Measurements from ENCODE around the gene PID1. TPM values are rescaled to one million over a fixed set of nuclear protein-coding genes. Genes with fewer than 3 reads are reported as not detected.

The PID1 gene, protein sequence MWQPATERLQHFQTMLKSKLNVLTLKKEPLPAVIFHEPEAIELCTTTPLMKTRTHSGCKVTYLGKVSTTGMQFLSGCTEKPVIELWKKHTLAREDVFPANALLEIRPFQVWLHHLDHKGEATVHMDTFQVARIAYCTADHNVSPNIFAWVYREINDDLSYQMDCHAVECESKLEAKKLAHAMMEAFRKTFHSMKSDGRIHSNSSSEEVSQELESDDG
- total RNA-seq: 10 to 100 TPM in 2 of 4 donors, 1 to 10 TPM in 2; 6.4 to 20.6 (median 14.5) TPM

DNA sequence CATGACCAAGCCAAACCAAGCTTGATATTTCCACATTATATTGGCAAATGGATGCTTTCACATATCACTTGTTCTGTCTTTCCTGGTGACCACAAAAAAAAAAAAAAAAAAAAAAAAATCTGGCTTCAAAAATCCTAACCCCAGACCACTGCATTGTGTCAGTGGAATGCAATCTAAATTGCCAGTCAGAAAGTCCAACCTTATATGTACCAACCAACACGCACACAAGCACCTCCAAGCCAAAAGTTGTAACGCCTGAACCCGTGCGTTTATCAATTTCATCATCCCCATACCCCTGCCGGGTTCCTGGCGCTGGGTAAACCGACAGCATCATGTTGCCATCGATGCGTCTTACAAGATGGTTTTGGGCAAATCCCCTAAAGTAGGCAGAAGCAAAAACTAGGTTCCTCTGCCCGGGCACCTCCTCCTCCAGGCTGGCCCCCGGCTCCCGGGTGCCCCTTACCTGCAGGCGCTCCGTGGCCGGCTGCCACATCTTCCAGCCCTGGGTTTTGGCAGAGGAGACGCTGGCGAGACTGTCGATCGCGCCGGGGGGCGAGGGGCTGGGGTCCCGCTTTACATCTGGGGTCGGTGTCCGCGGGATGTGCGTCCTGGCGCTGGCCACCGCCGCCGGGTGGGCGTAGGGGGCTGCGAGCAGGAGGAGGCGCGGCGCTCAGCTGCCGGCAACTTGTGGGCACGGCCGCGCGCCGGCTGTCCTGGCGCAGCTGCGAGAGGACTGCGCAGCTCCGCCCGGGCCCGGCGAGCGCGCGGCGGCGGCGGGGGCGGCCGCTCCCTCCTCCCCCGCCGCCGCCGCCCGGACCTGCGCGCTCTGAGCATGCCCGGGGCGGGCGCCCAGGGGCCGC lies at the start of gene PID1:
TSS of gene PID1 (minus strand) at position 737 of the 860 bp plus-strand sequence. CDS start at position 493, 244 bp downstream.
- Histone ChIP-seq H3K27me3 (no peaks in the 10 kb centered on the region), H3K36me3 (no peaks in the 10 kb centered on the region), H3K4me1 (peaks cover 31% of the 10 kb centered on the region), H3K27ac (peak within 1 kb of the TSS; percentile 77), H3K9me3 (no peaks in the 10 kb centered on the region), H3K4me3 (peak within 1 kb of the TSS; percentile 75)
- DNase-seq (ENCODE audit: low spot score in 2 of 2): peak in 1 of 2 donors; percentile 76
- WGBS: 2% methylated on average over 15 of the region's 68 CpGs
- TF ChIP-seq POLR2A (IDR thresholded peaks at IDR 0.05) (peak in 1 of 2 donors; percentile 67), POLR2AphosphoS5 (IDR thresholded peaks at IDR 0.05) (no peak), EP300 (IDR thresholded peaks at IDR 0.05) (no peak)
- TF ChIP-seq, protein P1, sequence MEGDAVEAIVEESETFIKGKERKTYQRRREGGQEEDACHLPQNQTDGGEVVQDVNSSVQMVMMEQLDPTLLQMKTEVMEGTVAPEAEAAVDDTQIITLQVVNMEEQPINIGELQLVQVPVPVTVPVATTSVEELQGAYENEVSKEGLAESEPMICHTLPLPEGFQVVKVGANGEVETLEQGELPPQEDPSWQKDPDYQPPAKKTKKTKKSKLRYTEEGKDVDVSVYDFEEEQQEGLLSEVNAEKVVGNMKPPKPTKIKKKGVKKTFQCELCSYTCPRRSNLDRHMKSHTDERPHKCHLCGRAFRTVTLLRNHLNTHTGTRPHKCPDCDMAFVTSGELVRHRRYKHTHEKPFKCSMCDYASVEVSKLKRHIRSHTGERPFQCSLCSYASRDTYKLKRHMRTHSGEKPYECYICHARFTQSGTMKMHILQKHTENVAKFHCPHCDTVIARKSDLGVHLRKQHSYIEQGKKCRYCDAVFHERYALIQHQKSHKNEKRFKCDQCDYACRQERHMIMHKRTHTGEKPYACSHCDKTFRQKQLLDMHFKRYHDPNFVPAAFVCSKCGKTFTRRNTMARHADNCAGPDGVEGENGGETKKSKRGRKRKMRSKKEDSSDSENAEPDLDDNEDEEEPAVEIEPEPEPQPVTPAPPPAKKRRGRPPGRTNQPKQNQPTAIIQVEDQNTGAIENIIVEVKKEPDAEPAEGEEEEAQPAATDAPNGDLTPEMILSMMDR (IDR thresholded peaks at IDR 0.05): no peak

DNA sequence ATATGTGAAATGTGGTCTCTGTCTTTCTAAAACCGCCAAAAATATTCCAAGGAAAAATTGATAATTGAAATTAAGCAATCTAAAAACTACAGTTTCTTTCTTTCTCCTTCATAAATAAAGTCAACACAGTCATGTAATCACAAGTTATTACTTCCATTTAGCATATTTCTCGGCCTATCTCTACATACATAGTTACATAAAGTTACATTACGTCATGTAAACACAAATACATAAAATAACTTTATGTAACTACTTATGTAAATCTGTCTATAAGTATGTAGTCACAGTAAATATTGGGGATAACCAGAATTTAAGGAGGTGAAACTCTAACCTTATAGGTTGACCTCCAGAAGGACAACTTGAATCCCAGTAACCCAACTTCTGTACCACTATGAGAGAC lies 48.5 kb upstream of the PID1 start:
- H3K4me3 ChIP-seq: no peak overlapping the region
- peaks cover under 1% of the 10 kb centered on the region for H3K4me1 ChIP-seq
- WGBS: 98% methylated on average over 3 of the region's 3 CpGs
- H3K27ac ChIP-seq: no peak overlapping the region
- no peaks in the 10 kb centered on the region for H3K36me3 ChIP-seq
- no peaks in the 10 kb centered on the region for H3K9me3 ChIP-seq
- DNase-seq (ENCODE audit: low spot score in 2 of 2): no peak
- no peaks in the 10 kb centered on the region for H3K27me3 ChIP-seq
- no peak for TF ChIP-seq EP300 (IDR thresholded peaks at IDR 0.05)
- TF ChIP-seq, protein P1 (IDR thresholded peaks at IDR 0.05): no peak
- no peak for TF ChIP-seq POLR2A (IDR thresholded peaks at IDR 0.05)
- TF ChIP-seq POLR2AphosphoS5 (IDR thresholded peaks at IDR 0.05): no peak

DNA sequence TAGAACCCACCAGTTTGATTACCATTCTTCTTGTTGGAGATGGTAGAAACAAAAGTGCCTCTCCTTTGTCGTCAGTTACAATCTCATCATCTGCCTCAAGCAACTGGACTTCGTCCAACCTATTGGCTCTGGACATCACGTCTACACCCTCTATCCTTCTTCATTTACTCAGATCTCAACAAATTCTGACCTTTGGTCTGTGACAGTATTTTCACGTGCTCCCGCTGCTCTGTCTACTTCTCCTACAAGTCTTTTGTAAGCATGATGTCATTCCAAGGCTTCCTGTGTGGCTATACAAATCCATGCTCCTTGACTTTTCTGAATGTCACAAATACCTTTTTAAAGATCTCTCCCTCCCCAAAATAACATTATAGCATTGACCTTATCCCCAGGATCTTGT lies 43.0 kb upstream of the PID1 start:
- peaks cover 8% of the 10 kb centered on the region for H3K4me1 ChIP-seq
- WGBS: 69% methylated on average over 5 of the region's 5 CpGs
- no peaks in the 10 kb centered on the region for H3K9me3 ChIP-seq
- no peak overlapping the region for H3K4me3 ChIP-seq
- H3K27ac ChIP-seq: no peak overlapping the region
- H3K27me3 ChIP-seq: no peaks in the 10 kb centered on the region
- no peak for DNase-seq (ENCODE audit: low spot score in 2 of 2)
- H3K36me3 ChIP-seq: no peaks in the 10 kb centered on the region
- TF ChIP-seq, protein P1 (IDR thresholded peaks at IDR 0.05): no peak
- TF ChIP-seq POLR2AphosphoS5 (IDR thresholded peaks at IDR 0.05): no peak
- no peak for TF ChIP-seq EP300 (IDR thresholded peaks at IDR 0.05)
- TF ChIP-seq POLR2A (IDR thresholded peaks at IDR 0.05): no peak

DNA sequence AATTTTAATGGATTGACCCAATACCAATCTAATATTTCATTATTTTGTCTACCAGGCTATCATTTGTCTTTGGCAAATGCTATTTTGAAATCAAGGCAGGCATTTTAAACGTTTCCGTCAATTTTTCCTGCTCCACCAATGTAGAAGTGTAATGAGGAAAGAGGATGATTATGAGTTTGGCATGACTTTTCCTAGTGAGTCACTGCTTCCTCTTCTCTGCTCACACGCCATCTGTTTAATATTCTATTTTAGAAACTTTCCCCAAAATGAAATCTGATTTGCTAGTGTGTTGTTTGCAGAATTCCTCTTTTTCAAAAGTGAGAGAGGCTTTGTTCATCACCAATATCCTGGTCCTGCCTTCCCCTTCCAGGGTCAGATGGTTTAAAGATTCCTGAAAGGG lies 42.5 kb upstream of the PID1 start:
- H3K9me3 ChIP-seq: no peaks in the 10 kb centered on the region
- no peak for DNase-seq (ENCODE audit: low spot score in 2 of 2)
- no peak overlapping the region for H3K4me3 ChIP-seq
- H3K36me3 ChIP-seq: no peaks in the 10 kb centered on the region
- H3K27me3 ChIP-seq: no peaks in the 10 kb centered on the region
- no peak overlapping the region for H3K27ac ChIP-seq
- WGBS: 31% methylated on average over 3 of the region's 3 CpGs
- TF ChIP-seq EP300 (IDR thresholded peaks at IDR 0.05) (no peak), POLR2A (IDR thresholded peaks at IDR 0.05) (no peak), POLR2AphosphoS5 (IDR thresholded peaks at IDR 0.05) (peak in 1 of 3 donors; percentile 62)
- TF ChIP-seq, protein P1 (IDR thresholded peaks at IDR 0.05): no peak
- peaks cover 8% of the 10 kb centered on the region for H3K4me1 ChIP-seq

DNA sequence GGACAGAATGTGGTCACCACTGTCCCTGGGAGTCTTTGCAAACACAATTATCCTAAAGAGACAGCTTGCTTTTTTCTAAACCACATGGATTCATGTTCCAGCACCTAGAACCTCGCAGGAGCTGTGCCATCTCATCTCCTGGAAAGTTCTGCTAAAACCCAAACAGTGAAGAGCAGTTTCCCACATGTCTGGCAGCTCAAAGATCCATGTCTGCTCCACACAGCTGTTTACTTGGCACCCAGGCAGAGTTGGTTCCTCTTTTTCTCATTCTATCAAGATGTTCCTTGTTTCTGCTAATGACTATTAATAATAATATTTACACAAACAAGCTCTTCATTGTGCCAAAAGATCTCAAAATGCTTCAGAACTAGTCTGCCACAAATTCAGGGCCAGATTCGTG lies 30.1 kb upstream of the PID1 start:
- no peaks in the 10 kb centered on the region for H3K36me3 ChIP-seq
- peak overlapping the region; percentile 1 for H3K27ac ChIP-seq
- H3K4me3 ChIP-seq: no peak overlapping the region

More for the DNA sequence above, 30.1 kb upstream of the PID1 start:
- no peak for DNase-seq (ENCODE audit: low spot score in 2 of 2)
- Histone ChIP-seq H3K4me1 (peaks cover 8% of the 10 kb centered on the region), H3K9me3 (no peaks in the 10 kb centered on the region), H3K27me3 (no peaks in the 10 kb centered on the region)
- 53% methylated on average over 2 of the region's 2 CpGs for WGBS
- TF ChIP-seq, protein P1 (IDR thresholded peaks at IDR 0.05): no peak
- TF ChIP-seq EP300 (IDR thresholded peaks at IDR 0.05): no peak
- no peak for TF ChIP-seq POLR2AphosphoS5 (IDR thresholded peaks at IDR 0.05)
- no peak for TF ChIP-seq POLR2A (IDR thresholded peaks at IDR 0.05)

Measured in suprapubic skin (tissue), 4 donors.